Measurements from ENCODE around the gene BAHCC1.

Gene BAHCC1

DNA sequence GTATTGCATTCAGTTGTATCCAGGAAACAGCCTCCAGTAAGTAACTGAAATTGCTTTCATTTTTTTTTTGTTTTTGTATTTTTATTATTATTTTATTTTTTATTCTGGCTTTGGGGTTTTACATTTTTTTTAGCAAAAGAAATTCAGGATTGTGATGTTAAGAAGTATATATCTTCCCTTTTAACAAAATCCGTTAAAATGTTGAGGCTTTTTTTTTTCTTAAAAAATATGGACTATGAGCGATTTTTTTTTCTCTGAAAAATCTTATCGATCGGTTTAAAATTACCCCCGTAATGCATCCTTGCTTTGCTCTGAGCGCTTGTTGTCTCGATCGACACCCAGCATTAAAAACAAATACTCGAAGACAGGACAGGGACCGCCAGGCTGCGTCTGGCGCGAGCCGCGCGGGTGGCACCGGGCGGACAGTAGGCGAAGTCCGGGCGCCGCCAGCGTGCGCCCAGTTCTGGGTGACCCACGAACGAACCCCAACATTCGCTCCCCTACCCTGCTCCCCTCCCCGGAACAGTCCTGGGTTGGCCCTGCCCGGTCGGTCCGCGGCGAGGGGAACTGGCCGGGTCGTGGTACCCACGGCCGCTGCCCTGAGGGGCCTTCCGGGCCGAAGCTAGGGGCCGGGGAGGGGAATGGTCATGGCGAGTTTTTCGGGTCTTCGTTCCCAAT is 482 bp downstream of the BAHCC1 start:
- no peak for TF ChIP-seq CTCF (IDR thresholded peaks at IDR 0.05; ENCODE audit: low read length)
- no peak for TF ChIP-seq EZH2phosphoT487 (IDR thresholded peaks at IDR 0.05; ENCODE audit: low read length)
- no peak for TF ChIP-seq EZH2 (optimal IDR thresholded peaks at IDR 0.05; ENCODE audit: low read depth, low read length)
- H3K79me2 ChIP-seq (ENCODE audit: low read length), result no peaks in the 10 kb centered on the region
- H3K36me3 ChIP-seq (replicated peaks; ENCODE audit: insufficient read depth, low read length), result no peaks in the 10 kb centered on the region
- peaks cover 10% of the 10 kb centered on the region for H3K4me1 ChIP-seq (ENCODE audit: low read length)
- peaks cover 84% of the 10 kb centered on the region for H3K27me3 ChIP-seq (replicated peaks; ENCODE audit: insufficient read depth, low read length)
- H3K27ac ChIP-seq (ENCODE audit: low read length), result no peak overlapping the region
- H2AFZ ChIP-seq (ENCODE audit: low read length), result no peak overlapping the region
- H3K9me2 ChIP-seq (replicated peaks; ENCODE audit: insufficient read depth, low read length), result no peaks in the 10 kb centered on the region
- no peaks in the 10 kb centered on the region for H4K20me1 ChIP-seq (ENCODE audit: insufficient read depth, low read length)
- H3K9ac ChIP-seq (ENCODE audit: low read length), result no peak overlapping the region
- no peaks in the 10 kb centered on the region for H3K9me3 ChIP-seq (replicated peaks; ENCODE audit: insufficient read depth, low read length)
- H3F3A ChIP-seq (ENCODE audit: insufficient read depth, low read length), result peaks cover 3% of the 10 kb centered on the region; the same call in 1 of the 2 replicates
- no peak overlapping the region for H3K4me3 ChIP-seq (ENCODE audit: low read length)
- DNase-seq, result no peak
- H3K4me2 ChIP-seq (ENCODE audit: low read depth, low read length), result peak overlapping the region; percentile 57; the same call in 1 of the 2 replicates

GRCh38 chr17:81396278-81396721 is 1.0 kb downstream of the BAHCC1 start:
- no peak overlapping the region for H2AFZ ChIP-seq (ENCODE audit: low read length)
- no peaks in the 10 kb centered on the region for H3K36me3 ChIP-seq (replicated peaks; ENCODE audit: insufficient read depth, low read length)
- H3K9ac ChIP-seq (ENCODE audit: low read length), result no peak overlapping the region
- H3K27me3 ChIP-seq (replicated peaks; ENCODE audit: insufficient read depth, low read length), result peaks cover 86% of the 10 kb centered on the region
- H3K9me2 ChIP-seq (replicated peaks; ENCODE audit: insufficient read depth, low read length), result no peaks in the 10 kb centered on the region
- no peak overlapping the region for H3K4me3 ChIP-seq (ENCODE audit: low read length)
- H3K79me2 ChIP-seq (ENCODE audit: low read length), result no peaks in the 10 kb centered on the region
- H3K9me3 ChIP-seq (replicated peaks; ENCODE audit: insufficient read depth, low read length), result no peaks in the 10 kb centered on the region
- peaks cover 3% of the 10 kb centered on the region; the same call in 1 of the 2 replicates for H3F3A ChIP-seq (ENCODE audit: insufficient read depth, low read length)
- H4K20me1 ChIP-seq (ENCODE audit: insufficient read depth, low read length), result no peaks in the 10 kb centered on the region
- DNase-seq, result no peak
- TF ChIP-seq CTCF (IDR thresholded peaks at IDR 0.05; ENCODE audit: low read length) (no peak), EZH2 (optimal IDR thresholded peaks at IDR 0.05; ENCODE audit: low read depth, low read length) (no peak), EZH2phosphoT487 (IDR thresholded peaks at IDR 0.05; ENCODE audit: low read length) (no peak)
- no peak overlapping the region for H3K4me2 ChIP-seq (ENCODE audit: low read depth, low read length)
- peaks cover 10% of the 10 kb centered on the region for H3K4me1 ChIP-seq (ENCODE audit: low read length)
- H3K27ac ChIP-seq (ENCODE audit: low read length), result no peak overlapping the region

- Histone ChIP-seq H3K9me3 (replicated peaks; ENCODE audit: insufficient read depth, low read length) (no peaks in the 10 kb centered on the region), H2AFZ (ENCODE audit: low read length) (no peak overlapping the region), H3K4me3 (ENCODE audit: low read length) (no peak overlapping the region), H3K27ac (ENCODE audit: low read length) (no peak overlapping the region), H3K36me3 (replicated peaks; ENCODE audit: insufficient read depth, low read length) (no peaks in the 10 kb centered on the region), H3K4me1 (ENCODE audit: low read length) (peaks cover 10% of the 10 kb centered on the region), H3K79me2 (ENCODE audit: low read length) (no peaks in the 10 kb centered on the region), H3K4me2 (ENCODE audit: low read depth, low read length) (peak overlapping the region; percentile 16; the same call in 1 of the 2 replicates), H3F3A (ENCODE audit: insufficient read depth, low read length) (peaks cover 3% of the 10 kb centered on the region; the same call in 1 of the 2 replicates), H3K27me3 (replicated peaks; ENCODE audit: insufficient read depth, low read length) (peaks cover 86% of the 10 kb centered on the region), H3K9me2 (replicated peaks; ENCODE audit: insufficient read depth, low read length) (no peaks in the 10 kb centered on the region), H3K9ac (ENCODE audit: low read length) (no peak overlapping the region), H4K20me1 (ENCODE audit: insufficient read depth, low read length) (no peaks in the 10 kb centered on the region)
- TF ChIP-seq CTCF (IDR thresholded peaks at IDR 0.05; ENCODE audit: low read length) (no peak), EZH2phosphoT487 (IDR thresholded peaks at IDR 0.05; ENCODE audit: low read length) (no peak), EZH2 (optimal IDR thresholded peaks at IDR 0.05; ENCODE audit: low read depth, low read length) (no peak)
- DNase-seq, result no peak
Observed at GRCh38 chr17:81396722-81397313, 1.6 kb downstream of the BAHCC1 start.
